ENCODE measurements around the gene UNCX. TPM values are rescaled to one million over a fixed set of nuclear protein-coding genes. Genes with fewer than 3 reads are reported as not detected.
"Not testable (repeated sequence)": the region's sequence is repeated elsewhere in the genome, so short reads cannot be mapped to it uniquely, and the experiment has no call there.

UNCX gene
- total RNA-seq, 1 donor from 2014 or later: not detected

DNA sequence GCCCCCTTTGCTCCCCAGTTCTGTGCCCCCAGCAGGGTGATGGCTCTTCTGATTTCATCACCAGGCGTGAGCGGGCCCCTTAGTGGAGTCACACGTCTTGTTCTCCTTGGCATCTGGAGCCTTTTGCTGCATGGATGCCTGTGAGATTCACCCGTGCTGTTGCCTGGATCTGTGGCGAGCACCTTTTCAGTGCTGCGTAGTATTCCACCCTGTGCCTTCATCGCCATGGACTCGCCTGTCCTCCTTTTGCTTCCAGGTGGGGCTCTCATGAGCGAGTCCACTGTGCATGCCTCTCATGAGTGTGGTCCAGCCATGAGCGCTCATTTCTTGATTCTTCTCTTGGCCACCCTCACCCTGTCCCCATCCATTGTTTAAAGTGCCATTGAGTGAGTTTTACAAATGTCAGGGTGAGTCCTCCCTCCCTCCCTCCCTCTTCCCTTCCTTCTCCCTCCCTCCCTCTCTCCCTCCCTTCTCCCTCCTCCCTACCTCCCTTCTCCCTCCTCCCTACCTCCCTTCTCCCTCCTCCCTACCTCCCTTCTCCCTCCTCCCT lies 44.0 kb downstream of the UNCX start:
- DNase-seq (ENCODE audit: low read depth in 2 of 2): no peak

DNA sequence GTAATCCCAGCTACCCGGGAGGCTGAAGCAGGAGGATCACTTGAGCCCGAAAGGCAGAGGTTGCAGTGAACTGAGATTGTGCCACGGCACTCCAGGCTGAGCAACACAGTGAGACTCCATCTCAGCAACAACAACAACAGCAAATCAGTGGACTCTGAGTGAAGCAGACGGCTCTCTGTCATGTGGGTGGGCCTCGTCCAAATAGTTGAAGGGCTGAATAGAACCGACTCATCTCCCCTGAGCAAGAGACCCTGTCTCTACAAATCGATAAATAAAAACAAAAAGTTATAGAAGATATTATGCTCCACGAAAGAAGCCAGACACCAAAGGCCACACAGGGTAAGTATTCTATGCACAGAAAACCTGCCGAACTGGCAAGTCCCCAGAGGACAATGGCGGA lies 45.9 kb downstream of the UNCX start:
- DNase-seq (ENCODE audit: low read depth in 2 of 2): no peak

DNA sequence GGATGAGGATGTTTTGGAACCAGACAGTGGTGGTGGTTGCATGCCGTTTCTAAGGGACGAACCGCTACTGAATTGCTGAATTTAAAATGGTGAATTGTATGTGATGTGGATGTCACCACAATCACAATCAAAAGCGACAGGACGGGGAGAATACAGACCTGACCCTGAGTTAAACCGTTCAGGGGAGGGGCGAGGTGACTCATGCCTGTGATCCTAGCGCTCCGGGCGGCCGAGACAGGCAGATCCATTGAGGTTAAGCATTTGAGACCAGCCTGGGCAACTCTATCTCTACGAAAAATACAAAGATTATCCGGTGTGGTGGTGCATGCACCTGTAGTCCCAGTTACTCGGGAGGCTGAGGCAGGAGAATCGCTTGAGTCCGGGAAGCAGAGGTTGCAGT lies 46.4 kb downstream of the UNCX start:
- no peak for DNase-seq (ENCODE audit: low read depth in 2 of 2)

DNA sequence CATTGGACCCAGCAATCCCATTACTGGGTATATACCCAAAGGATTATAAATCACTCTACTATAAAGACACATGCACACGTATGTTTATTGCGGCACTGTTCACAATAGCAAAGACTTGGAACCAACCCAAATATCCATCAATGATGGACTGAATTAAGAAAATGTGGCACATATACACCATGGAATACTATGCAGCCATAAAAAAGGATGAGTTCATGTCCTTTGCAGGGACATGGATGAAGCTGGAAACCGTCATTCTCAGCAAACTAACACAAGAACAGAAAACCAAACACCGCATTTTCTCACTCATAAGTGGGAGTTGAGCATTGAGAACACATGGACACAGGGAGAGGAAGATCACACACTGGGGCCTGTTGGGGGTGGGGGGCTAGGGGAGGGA lies 47.2 kb downstream of the UNCX start:
- DNase-seq (ENCODE audit: low read depth in 2 of 2): not testable (repeated sequence)

DNA sequence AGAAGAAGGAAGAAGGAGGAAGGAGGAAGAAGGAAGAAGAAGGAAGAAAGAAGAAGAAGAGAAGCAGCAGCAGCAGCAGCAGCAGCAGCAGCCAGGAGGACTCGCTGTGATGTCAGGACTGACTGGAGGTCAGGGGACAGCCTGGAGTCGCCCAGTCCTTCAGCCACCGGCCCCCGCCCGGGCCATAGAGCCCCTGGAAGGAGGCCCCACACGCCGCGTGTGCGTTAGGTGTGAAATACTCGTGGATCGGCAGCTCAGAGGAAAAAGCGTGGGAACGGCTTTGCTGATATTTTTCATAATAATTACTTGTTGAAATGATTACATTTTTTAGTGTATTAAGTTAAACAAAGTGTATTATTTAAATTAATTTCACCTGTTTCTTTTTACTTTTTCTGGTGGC lies 48.4 kb downstream of the UNCX start:
- no peak for DNase-seq (ENCODE audit: low read depth in 2 of 2)

DNA sequence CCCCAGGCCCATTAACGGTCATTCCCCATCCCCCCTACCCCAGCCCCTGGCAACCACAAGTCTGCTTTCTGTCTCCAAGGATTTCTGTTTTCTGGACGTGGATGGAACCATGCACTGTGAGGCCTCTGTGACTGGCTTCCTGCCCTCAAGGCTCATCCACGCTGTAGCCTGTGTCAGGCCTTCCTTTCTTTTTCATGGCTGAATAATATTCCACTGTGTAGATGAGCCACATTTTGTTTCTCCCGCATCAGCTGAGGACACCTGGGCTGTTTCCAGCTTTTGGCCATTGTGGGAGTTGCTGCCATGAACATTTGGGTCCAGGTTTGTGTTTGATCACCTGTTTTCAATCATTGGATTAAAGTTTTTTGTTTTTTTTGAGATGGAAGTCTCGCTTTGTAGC lies 50.0 kb downstream of the UNCX start:
- no peak for DNase-seq (ENCODE audit: low read depth in 2 of 2)

DNA sequence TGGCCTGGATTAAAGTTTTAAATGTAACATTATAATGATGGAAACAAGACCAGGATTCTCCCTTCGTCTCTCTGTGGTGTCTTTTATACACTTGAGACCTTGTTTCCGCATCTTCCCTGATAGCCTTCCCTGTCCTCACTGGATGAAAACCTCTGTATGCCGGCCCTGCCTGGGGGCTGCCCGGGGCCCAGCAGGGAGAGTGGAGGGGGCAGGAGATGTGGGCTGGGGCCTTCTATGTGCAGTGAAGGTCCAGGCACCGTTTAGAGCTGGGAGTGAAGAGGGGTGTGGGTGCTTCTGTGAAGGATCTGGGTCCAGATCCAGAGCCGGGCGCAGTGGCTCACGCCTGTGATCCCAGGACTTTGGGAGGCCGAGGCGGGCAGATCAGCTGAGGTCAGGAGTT lies 50.7 kb downstream of the UNCX start:
- no peak for DNase-seq (ENCODE audit: low read depth in 2 of 2)

DNA sequence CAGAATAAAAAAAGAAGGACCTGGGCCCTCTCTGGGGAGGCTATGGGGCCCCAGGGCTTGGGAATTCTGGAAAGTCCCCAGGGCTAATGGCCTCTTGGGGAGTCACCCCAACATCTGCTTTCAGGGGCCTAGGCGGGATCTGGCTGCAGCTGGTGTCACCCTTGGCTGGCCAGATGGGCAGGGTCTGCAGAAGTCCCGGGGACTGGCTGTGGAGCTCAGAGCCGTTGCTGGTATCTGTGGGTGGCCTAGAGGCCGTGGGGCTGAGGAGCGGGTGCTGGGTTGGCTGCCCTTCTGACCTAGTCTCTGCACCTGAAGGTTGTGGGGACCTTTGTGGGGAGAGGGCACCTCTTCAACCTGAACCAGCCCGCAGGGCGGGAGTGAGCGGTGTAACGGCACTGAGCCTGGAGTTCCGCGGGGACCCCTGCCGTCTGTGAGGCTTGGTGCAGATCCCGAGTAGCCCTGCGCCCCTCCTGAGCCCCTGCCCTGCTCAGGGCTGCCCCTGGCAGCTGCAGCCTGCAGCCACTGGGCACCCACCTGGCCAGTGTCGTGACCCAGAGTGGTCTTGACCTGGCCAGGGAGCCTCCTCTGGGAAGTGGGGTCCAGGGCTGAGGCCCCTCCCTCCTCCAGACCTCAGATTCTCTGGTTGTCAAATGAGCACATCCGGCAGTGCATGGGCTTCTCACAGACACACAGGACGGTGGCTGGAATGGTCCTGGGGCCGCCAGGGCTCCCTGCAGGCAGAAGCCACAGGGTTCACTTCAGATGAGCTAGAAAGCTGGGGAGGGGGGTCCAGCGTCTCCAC lies 51.5 kb downstream of the UNCX start:
- DNase-seq (ENCODE audit: low read depth in 2 of 2): no peak

DNA sequence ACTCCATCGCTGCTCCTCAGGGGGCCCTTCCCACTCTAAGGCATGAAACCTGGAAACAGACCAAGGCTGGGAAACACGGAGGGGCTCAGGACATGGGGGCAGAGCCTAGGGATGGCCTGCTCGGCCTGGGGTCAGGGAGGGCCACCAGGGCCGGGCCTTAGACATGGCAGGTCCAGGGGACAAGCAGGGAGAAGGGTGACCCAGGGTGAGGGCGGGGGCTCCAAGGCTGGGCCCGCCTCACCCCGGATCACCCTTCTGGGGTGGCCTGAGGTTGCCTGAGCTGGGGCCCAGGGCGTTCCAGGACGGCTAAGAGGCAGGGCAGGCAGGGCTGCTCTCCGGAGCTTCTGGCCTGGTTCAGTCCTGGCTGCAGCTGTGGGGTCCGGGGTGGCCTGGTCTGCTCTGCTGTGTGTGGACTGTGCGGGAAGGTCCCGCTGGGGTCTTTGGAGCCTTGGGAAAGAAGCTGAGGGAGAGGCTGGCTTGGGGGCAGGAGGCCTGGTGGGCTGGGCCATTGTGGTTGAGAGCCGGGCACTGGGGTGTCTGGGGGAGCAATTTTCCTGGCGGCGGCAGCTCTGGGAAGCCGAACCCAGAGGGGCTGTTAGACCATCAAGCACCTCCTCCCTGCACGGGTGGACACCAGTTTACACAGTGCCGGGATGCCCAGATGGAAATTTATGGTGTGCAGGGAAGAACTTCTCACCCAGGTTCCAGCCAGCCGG lies 52.2 kb downstream of the UNCX start:
- no peak for DNase-seq (ENCODE audit: low read depth in 2 of 2)

DNA sequence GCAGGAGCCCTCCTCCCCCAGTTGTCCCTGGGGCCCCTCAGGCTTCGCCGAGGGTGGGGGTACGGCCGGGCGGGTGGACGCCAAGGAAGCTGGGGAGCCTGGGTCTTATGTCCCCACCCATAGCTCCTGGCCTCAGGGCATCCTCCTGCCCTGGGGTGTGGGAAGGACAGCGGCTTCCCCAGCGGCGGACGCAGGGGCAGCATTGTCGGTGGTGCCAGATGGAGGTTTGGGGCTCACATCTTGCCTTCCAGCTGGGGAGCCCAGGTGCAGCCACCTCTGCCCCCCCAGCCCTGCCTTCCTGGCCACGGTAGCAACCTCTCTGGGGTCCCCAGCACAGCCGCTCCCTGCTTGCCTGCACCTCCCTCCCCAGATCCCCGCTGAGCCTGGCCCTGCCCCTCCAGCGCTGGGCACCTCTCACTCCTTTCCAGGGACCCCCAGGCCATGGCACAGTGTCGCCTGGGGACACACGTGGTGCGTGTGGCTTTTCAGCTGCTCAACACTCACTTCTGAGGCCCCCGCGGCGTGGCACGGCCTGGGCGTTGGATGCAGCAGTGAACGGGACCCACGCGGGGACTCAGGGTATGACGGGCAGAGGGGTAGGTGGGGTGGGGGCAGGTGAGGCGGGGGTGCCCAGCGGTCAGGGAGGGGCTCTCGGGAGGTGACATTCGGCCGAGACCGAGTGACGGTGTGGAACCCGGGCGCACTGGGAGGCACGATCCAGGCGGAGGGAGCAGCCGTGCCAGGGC lies 53.1 kb downstream of the UNCX start:
- DNase-seq (ENCODE audit: low read depth in 2 of 2): no peak

Other genes starting within 250 kb of the UNCX start
- not detected in 2 replicates for gene CYP2W1, start 249.7 kb upstream of the UNCX start, total RNA-seq
- 25.5 and 29.2 TPM in 2 replicates for gene GPR146, start 188.3 kb upstream of the UNCX start, total RNA-seq
- 1.5 and 2.3 TPM in 2 replicates for gene GPER1, start 144.8 kb upstream of the UNCX start, total RNA-seq
- gene ZFAND2A, start 72.7 kb upstream of the UNCX start, total RNA-seq: 10.0 and 15.4 TPM in 2 replicates
- gene MICALL2, start 226.6 kb downstream of the UNCX start, total RNA-seq: 8.7 and 12.5 TPM in 2 replicates